Panc1 (cell line): ENCODE measurements around the gene ZNF214.

ENCODE experiments used
- POLR2AphosphoS5 ChIP-seq: IDR thresholded peaks from 2 replicates; pipeline ENCODE4 v1.6.1; 2012; ENCODE audit warnings: mild to moderate bottlenecking, low read depth, low read length, moderate library complexity
- SIN3A ChIP-seq: IDR thresholded peaks from 2 replicates; pipeline ENCODE4 v1.6.1; 2012; ENCODE audit warnings: low read depth, mild to moderate bottlenecking, low read length, moderate library complexity, borderline replicate concordance; ENCODE audit not compliant: insufficient read depth
- TCF7L2 ChIP-seq: IDR thresholded peaks from 2 replicates; pipeline ENCODE4 v1.6.1; 2011; ENCODE audit warnings: mild to moderate bottlenecking, low read depth, low read length, inconsistent platforms
- TF ChIP-seq, protein P1 (sequence below): fragments of 450-650 bp; IDR thresholded peaks from 2 replicates; pipeline ENCODE4 v1.5.1; 2017; ENCODE audit warnings: mild to moderate bottlenecking
- TF ChIP-seq, protein P2 (sequence below), 2 experiments: IDR thresholded peaks; 2 replicates each; pipeline ENCODE4 v1.6.1; 2011 to 2012; ENCODE audit warnings: low read depth in 2 of 2, control low read depth in 1 of 2, low read length in 1 of 2, mild to moderate bottlenecking in 1 of 2, moderate library complexity in 1 of 2; ENCODE audit not compliant: insufficient read depth in 1 of 2

DNA sequence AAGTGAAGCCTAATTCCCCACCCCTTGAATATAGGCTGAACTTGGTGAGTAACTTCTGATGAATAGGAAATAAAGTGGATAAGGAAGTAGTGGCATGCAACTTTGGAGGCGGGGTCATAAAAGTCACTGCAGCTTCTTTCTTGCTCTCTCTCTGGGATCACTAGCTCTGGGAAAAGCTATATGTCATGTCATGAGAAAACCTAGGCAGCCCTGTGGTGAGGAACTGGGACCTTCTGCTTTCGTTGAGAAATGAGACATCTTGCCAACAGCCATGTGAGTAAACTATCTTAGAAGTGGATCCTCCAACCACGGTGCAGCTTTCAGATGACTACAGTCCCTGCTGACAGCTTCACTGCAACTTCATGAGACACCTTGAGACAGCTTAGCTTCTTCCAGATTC, 15.7 kb downstream of the ZNF214 start:
- TF ChIP-seq SIN3A = no peak
- no peak for TF ChIP-seq POLR2AphosphoS5
- TF ChIP-seq, protein P1, sequence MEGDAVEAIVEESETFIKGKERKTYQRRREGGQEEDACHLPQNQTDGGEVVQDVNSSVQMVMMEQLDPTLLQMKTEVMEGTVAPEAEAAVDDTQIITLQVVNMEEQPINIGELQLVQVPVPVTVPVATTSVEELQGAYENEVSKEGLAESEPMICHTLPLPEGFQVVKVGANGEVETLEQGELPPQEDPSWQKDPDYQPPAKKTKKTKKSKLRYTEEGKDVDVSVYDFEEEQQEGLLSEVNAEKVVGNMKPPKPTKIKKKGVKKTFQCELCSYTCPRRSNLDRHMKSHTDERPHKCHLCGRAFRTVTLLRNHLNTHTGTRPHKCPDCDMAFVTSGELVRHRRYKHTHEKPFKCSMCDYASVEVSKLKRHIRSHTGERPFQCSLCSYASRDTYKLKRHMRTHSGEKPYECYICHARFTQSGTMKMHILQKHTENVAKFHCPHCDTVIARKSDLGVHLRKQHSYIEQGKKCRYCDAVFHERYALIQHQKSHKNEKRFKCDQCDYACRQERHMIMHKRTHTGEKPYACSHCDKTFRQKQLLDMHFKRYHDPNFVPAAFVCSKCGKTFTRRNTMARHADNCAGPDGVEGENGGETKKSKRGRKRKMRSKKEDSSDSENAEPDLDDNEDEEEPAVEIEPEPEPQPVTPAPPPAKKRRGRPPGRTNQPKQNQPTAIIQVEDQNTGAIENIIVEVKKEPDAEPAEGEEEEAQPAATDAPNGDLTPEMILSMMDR = no peak
- no peak for TF ChIP-seq TCF7L2
- TF ChIP-seq, protein P2, sequence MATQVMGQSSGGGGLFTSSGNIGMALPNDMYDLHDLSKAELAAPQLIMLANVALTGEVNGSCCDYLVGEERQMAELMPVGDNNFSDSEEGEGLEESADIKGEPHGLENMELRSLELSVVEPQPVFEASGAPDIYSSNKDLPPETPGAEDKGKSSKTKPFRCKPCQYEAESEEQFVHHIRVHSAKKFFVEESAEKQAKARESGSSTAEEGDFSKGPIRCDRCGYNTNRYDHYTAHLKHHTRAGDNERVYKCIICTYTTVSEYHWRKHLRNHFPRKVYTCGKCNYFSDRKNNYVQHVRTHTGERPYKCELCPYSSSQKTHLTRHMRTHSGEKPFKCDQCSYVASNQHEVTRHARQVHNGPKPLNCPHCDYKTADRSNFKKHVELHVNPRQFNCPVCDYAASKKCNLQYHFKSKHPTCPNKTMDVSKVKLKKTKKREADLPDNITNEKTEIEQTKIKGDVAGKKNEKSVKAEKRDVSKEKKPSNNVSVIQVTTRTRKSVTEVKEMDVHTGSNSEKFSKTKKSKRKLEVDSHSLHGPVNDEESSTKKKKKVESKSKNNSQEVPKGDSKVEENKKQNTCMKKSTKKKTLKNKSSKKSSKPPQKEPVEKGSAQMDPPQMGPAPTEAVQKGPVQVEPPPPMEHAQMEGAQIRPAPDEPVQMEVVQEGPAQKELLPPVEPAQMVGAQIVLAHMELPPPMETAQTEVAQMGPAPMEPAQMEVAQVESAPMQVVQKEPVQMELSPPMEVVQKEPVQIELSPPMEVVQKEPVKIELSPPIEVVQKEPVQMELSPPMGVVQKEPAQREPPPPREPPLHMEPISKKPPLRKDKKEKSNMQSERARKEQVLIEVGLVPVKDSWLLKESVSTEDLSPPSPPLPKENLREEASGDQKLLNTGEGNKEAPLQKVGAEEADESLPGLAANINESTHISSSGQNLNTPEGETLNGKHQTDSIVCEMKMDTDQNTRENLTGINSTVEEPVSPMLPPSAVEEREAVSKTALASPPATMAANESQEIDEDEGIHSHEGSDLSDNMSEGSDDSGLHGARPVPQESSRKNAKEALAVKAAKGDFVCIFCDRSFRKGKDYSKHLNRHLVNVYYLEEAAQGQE (IDR thresholded peaks at IDR 0.05; ENCODE audit: insufficient read depth in 1 of 2, low read depth in 2 of 2, low read length in 1 of 2) = no peak
